Hepatocyte (in vitro differentiated cells): ENCODE results near the gene BMP7.

Experiments used
- EZH2 ChIP-seq: fragments of 200-600 bp; sonication (generic); IDR thresholded peaks from 2 replicates; pipeline ENCODE4 v1.6.1; 2016; ENCODE audit warnings: antibody characterized with exemption, mild to moderate bottlenecking, borderline replicate concordance
- TF ChIP-seq, protein P1 (sequence below): fragments of 200-600 bp; sonication (generic); IDR thresholded peaks from 2 replicates; pipeline ENCODE4 v1.5.1; 2016; ENCODE audit warnings: antibody characterized with exemption, mild to moderate bottlenecking; ENCODE audit not compliant: poor library complexity

DNA sequence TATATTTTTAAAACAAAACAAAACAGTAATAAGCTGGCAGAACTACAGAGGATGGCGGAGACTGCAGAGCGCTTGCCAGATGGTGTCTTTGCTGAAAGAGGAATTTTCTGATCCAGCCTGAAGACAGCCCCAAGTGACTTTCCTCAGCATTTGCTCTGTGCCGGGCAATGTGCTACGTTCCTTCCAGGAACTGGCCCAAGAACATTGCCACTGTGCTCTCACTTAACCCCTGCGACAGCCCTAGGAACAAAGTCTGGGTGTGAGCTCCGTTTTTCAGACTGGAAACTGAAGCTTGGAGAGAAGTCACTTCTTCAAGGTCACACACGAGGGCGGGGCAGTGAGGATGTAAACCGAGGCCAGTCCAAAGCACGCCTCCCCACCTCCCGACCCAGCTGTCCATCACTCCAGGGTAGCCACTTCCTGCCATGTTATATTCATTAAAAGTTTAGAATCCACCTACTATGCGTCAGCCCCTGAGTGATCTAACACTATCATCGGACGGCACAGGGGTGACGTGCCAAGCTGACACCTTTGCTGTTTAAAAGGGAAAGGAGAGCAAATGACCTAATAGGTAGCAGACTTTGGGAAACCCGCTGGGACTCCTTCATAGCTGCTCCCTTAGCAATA, 22.3 kb upstream of the BMP7 start:
- TF ChIP-seq EZH2 = no peak
- TF ChIP-seq, protein P1, sequence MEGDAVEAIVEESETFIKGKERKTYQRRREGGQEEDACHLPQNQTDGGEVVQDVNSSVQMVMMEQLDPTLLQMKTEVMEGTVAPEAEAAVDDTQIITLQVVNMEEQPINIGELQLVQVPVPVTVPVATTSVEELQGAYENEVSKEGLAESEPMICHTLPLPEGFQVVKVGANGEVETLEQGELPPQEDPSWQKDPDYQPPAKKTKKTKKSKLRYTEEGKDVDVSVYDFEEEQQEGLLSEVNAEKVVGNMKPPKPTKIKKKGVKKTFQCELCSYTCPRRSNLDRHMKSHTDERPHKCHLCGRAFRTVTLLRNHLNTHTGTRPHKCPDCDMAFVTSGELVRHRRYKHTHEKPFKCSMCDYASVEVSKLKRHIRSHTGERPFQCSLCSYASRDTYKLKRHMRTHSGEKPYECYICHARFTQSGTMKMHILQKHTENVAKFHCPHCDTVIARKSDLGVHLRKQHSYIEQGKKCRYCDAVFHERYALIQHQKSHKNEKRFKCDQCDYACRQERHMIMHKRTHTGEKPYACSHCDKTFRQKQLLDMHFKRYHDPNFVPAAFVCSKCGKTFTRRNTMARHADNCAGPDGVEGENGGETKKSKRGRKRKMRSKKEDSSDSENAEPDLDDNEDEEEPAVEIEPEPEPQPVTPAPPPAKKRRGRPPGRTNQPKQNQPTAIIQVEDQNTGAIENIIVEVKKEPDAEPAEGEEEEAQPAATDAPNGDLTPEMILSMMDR = no peak
